Glomerular visceral epithelial cell (primary cell): ENCODE measurements around the gene AFF3.
A peak's percentile ranks its signal among the peaks of the same experiment; 100 is the strongest.
"Not testable (repeated sequence)": the region's sequence is repeated elsewhere in the genome, so short reads cannot be mapped to it uniquely, and the experiment has no call there.

Experiments used
- DNase-seq: peaks from one replicate; pipeline ENCODE4 v3.0.0-alpha.2; 2016; ENCODE audit errors: extremely low spot score

The AFF3 gene

DNA sequence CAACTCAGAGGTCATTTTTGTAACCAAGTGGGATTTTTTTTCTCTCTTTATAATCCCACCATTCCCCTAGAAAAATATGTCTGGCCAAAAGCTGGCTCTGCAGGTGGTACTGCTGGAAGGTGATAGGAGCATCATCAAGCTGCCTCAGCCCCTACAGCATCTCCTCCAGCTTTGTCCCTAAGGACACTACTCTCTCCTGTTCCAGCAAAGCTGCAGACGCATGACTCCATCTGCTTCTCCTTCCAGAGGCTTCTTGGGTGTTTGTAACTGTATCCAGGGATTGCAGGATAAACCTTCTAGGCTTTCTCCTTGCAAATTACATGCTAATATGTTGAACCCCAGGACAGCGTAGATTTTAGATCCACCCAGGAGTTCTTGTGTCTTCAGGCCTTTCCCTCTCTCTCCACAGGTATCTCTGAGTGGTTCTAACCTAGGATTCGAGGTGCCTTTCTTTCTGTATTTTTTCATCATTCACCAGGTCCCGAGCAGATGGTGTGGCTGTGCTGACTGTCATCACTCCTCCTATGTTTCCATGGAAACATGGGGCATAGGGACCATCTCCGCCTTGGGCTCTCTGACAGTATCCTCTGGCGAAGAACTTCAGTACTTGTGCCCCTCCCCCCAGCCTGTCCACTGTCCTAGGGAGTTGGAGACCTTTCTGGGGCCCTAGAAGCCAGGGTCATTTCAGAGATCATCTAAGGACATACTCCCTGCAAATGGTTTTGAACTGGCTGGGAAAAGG lies 34.3 kb downstream of the AFF3 start:
- no peak for DNase-seq

DNA sequence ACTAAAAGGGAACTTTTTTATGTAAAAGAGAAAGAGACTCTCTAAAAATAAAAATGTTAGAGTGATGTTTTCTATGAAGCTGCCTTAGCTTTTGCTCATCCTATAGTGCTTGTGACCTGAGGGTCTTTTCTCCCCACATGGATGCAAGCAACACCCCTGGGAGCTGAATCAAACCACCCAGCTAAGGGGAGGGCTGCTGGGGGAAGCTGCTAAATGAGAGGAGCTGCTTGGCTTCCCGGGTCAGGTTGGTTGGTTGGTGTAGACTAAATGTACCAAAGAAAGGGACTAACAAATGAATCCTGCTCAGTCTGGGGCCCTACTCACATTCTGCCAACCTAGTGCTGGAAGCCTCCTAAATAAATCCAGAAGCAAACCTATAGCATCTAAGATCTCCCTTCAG lies 35.0 kb downstream of the AFF3 start:
- no peak for DNase-seq

DNA sequence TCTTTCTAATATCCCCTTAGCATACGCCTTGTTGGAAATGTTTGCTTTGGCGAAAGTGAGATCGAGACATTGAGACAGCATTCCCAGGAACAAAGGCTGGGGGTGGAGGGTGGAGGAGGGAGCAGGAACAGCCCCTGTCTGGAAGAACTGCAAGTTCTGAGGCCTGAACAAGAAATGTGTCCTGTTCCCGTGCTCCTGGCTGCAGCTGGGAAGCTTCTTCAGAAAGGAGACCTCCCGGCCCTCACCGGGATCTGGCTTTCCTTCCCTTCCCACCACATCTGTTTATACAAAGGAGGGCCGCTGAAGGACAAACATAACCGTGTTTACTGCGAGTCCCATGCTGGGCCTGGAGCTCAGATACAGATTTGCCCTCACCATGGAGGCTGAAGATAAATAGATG lies 35.9 kb downstream of the AFF3 start:
- no peak for DNase-seq

DNA sequence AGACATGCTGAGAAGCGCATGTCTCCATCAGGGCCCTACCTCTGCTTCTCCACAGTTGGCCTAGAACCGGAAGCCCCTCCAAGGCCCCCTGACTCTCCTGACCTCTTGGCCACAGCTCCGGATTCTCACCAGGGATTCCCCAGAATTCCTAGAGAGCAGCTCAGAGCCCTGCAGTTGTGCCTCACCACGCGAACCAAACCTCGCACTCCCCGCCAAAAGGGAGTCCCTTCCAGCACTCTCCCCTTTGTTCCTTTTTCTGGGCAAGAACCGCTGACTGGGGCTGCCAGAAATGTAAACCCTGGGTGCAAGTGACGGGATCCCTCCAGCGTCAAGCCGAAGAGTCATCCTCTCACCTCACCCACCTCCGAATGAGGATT lies 36.7 kb downstream of the AFF3 start:
- no peak for DNase-seq

DNA sequence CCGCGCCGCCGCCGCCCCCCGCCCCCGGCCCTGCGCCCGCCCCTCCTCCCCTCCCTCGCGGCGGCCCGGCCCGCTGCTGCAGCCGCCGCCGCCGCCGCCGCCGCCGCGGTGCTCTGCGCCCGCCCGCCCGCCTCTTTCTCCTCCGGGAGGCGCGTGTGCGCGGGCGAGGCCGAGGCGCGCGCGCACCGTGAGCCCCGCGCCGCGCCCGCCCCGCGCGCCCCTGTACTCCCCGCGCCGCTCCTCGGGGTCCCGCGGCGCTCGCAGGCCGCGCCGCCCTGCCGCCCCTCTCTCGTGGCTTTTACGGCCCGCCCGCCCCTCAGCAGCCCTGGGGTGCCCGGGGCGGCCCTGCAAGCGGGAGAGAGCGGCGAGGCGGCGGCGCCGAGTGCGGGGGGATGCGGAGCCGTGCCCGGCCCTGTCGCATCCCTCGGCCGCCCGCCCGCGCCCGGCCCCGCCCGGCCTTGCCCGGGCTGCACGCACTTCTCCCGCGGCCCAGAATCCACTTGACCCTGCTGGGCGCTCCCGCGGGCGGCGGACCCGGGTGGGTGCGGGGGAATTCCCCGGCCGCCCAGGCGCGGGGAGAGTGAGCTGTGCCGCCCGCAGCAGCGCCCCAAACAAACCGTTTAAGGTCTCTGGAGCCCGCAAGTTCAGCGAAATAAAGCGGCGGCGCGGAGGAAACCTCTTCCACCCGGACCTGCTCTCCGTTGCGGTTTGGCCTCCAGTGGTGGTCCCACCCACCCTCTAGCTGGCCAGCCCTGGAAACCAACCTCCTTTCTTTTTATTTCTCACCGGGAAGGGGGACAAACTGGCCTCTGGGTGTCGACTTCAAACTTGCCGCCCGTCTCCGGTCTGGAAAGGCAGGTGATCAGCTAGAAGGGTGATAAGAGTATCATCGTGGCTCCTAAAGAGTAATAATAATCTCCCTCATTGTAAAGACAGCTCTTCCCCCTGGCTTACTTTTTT lies 37.4 kb downstream of the AFF3 start:
- peak; percentile 40 for DNase-seq

DNA sequence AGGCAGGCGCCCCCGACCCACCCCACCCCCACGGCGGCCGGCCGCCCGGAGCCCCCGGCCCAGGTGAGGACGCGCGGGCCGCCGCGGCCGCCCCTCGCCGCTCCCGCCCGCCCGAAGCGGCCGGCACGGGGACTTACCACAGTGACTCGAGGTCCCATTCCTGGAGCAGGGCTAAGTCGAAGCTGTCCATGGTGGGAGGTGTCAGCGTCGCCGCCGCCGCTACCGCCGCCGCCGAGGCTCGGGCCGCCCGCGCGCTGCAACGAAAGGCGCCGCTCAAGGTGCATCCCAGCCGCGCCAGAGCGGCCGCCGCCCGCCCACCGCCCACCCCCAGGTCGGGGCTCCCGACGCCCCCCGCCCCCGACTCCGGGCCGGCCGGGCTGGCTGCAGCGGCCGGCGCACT lies 38.1 kb downstream of the AFF3 start:
- not testable (repeated sequence) for DNase-seq

DNA sequence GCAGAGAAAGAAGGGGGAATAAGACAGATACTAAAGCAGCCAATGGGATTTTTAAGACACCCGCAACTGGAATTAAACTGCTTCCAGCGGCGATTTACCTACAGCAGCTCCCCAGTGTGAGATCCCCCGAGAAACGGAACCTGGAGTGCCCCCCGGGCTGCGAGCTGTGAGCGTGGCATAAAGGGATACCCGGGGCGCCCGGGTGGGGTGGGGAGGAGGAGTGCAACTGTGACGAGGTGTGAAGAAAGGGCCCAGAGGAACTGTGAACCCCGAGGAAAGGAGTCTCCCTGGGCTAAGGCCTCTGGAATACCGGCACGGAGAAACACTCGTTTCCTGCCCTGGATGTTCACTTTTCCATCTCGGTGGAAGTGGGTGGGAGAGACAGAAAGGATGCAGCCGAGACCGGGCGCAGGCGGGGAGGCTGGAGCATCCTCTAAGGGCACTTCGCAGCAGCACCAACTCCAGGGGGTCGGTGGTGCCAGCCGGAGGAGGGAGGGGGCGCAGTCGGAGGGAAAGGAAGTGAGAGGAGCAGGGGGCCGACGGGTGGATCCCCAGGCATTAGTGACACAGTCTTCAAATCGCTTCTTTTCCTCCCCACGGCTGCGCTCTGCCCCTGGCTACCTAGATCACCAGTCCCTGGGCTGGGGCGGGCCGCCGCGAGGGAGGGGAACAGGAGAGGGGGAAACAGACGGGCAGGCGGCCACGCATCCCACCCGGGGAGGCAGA lies 38.7 kb downstream of the AFF3 start:
- not testable (repeated sequence) for DNase-seq

DNA sequence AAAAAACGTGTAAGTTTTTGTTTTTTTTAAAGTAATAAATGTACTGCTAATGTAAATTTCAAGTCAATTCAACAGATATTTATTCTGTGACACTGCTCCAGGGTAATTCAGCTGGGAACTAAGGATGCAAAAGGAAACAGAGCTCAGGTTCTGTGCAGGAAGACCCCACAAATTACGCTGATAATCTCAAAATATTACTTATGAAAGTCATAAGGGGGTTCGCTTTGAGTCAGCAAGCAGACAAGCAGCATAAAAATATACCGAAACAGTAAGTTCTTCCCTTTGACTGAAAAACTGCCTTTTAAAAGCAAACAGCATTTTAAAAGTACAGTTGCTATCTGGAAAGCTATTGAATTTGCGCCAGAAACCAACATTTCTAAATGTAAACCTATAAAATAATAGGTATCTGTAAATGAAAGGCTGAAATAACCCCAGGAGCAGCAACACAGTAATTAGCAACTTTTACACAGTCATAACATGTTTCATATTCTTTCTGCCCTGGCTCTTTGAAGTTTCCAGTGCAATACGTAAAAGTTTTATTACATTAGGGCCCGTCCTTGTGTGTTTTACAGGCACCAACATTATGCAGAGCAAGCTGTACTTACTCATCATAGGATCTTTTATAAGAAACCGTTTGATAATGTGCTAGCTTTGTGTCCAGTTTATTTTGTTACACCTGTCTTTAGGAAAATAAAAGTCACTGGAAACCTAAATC lies 39.8 kb downstream of the AFF3 start:
- DNase-seq = not testable (repeated sequence)

DNA sequence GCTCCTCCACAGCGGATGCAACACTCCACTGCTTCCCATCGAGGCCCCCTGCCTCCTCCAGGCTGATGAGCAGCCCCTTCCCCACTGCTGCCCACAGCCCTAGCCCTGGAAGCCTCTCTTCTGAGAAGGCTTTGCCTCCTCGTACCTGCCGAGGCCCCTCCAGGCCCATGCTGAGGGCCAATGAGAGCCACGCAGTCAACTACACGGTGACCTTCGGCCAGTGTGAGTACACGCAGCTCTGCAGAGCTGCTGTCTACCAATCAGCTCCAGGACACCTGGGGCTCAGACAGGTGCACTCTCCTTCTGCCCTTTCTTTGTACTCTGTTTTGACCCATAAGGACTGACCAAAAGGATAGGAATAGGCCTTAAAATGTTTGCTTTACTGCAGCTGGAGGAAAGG lies 43.5 kb downstream of the AFF3 start:
- not testable (repeated sequence) for DNase-seq

DNA sequence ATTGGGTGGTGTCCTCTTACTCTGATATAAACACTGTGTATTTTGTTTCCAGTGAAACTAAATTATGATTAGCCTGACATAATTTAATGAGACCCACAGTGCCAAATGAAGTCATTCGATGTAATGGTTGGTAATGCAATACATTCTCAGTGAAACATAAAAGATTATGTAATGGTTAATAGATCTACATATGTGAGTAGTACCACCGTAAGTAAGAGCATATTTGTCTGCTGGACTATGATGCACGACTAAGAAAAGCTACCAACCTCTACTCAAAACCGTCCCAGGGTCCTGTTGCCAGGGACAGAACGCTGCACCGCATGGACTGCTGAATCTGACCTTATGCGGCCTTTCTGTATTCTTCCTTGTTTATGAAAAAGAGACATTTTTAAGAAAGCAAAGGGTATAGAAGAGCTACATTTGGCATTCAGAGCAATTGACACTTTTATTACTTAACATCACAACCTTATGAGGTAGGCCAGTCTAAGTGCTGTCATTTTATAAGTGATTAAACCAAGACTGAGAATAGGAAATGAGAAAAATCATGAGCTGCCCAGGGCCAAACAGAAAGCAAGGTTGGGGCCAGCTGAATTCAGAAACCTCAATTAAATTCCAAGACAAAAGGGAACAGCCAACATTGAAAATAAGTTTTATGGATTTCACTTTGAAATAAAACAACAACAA lies 44.6 kb downstream of the AFF3 start:
- not testable (repeated sequence) for DNase-seq

DNA sequence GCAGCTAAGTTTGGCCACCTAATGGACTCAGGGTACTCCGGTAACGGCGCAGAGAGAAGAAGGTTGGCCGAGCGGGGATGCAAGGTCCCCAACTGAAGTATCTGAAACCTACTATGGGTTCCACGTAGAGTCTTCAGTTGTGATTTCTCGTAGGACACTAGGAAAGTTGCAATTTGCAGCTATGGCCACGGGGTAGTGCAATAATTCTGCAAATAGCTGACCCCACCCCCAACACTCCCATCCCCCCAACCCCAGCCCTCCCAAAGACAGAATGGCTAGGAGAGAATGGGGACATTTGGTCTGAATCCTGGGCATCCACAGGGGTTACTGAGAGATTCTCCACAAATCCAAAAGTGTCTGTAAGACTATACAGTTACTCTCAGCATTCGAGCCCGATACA lies 46.5 kb downstream of the AFF3 start:
- DNase-seq = not testable (repeated sequence)

DNA sequence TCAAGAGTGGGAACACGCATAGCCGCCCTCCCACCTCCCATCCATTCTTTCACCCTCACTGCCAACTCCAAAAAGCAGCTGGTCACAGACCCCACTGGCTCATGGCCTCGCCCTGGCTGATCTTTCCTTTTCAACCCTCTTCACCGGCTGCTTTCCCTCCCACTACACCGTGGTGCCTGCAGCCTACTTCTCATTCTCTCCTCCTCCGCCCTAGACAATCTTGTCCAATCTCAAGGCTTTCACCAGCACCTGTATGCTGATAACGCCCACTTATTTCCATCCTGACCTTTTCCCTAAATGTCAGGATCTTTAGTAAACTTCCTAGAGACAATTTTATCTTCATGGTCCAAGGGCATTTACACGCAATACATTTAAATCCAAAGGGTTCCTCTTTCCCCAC lies 50.6 kb downstream of the AFF3 start:
- DNase-seq = not testable (repeated sequence)

DNA sequence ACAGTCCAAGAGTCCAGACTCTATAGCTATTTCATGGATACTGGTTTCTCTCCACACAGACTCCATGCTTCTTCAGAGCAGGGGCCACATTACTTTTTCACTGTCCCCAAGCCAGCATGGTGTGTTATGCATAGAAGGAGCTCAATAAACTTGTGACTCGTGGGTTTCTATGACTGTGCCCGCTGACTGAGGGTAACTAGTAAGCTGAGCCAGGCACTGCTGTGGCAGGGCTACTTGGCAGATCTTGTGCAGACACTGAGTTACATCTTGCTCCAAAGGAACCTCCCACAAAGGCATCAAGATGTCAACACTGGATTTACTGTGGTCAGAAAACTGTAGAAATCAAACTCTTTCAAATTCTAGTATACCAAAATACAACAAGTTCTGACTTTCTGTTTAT lies 56.6 kb downstream of the AFF3 start:
- DNase-seq = not testable (repeated sequence)

DNA sequence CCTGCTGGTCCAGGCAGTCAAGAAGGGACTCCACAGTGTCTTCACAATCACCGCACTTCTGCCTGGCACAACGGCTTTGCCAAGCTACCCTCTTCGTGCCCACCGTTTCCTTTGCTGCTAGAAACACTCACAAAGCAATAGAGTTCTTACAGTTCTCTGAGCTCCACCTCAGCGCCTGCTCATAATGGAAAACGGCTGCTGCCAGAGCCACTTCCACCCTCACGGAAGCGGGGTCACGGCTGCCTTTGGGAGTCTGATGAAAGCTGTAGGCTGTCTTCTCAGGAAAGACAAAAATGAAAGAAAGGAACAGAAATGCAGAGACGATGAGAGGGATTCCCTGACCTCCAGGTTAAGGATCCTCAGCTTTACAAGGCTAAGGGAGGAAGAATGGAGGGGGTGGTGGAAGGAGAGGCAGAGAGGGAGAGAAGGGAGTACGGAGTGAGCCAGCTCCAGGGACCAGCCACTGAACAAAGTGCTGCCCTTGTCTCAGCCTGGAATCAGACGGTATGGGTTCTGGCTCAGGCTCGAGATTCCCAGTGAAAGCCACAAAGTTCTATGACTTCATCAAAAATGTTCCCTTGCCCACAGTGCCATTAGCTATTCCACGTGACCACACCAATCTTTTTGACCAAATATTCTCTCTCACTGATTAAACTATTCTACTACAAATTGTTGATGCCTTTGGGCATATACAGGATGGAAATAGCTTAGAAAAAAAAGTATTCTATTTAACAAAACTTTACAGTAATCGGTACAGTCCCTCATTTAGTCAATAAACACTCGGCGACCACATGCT lies 58.8 kb downstream of the AFF3 start:
- not testable (repeated sequence) for DNase-seq

DNA sequence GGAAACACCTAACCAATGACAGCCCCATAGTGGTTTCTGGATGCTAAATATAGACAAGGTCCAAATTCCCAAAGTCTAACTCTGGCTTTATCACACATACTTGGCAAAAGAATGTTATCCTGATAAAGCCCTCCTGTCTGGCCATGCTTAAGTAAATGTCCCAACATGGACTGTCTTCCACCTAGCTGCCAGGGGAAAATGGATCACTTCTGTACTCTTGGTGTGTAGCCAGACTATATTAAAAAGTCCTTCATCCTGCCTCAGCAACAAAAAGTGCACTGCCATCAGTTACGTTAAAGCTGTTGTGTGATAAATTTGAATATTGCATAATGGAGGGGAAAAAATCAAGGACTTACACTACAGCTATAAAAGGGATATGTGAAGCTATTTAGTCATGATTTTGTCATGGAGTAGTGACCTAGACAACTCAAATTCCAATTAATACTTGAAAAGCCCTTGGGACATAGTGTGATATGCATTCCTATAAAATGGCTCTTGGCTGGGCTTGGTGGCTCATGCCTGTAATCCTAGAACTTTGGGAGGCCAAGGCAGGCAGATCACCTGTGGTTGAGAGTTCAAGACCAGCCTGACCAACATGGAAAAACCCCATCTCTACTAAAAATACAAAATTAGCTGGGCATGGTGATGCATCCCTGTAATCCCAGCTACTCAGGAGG lies 60.0 kb downstream of the AFF3 start:
- DNase-seq = not testable (repeated sequence)

DNA sequence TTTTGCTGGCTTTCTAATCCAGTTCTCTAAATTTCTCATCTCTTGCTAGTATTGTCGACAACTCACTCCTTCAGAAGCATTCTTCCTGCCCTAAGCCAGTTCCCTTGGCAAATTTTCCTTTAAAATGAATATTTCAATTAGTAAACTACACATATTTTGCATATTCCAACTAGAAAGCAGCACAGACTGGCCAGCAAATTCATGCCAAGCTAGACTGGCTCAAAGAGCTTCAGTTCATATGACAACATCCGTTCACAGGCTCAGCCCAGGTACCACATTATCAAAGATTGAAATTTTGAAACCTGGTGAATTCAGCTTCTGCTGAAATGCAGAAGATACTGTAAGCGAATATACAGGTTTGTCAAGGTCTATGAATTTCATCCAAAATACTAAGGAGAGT lies 64.5 kb downstream of the AFF3 start:
- no peak for DNase-seq

DNA sequence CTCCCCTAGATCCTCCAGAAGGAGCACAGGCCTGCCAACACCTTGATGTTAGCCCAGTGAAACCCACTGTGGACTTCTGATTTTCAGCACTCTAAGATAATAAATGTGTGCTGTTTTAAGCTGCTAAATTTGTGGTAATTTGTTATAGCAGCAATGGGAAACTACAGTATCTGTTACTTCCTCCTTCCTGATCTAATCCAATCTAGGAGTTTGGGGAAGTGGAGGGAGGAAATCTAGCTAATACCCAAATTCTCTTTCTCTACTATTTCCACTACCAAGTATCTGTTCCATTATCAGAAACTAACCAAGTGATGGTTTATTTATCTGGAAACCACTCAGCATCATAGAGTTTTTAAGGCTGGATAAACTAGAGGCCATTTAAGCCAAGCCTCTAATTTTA lies 64.9 kb downstream of the AFF3 start:
- DNase-seq = no peak

DNA sequence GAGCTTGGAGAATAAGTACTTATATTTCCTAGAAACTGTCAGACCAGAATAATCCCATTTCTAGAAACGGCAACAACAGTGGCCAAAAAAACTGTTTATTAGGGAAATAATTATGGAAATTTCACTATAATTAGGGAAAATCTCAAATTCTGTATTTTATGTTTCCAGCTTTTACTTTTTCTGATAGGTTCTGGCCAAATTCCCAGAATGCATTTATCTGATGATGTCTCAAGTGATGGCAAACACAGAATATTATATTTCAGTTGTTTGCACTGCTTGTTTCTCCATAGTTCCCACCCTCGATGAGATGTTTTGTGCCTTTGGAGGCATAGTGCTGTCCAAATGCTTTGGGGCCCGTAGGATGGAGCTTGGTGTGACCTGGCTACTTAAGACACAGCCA lies 66.9 kb downstream of the AFF3 start:
- DNase-seq = no peak

DNA sequence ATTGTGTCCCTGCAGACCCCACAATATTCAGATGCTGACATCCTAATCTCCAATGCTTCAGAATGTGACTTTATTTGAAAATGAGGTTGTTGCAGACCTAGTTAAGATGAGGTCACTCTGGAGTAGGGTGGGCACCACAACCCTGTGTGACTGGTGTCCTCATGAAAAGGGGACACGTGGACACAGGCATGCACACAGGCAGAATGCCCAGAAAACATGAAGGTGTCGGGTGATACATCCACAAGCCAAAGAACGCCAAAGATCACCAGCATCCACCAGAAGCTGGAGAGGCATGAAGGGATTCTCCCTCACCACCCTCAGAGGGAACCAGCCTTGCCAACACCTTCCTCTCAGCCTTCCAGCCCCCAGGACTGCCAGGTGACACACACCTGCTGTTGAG lies 69.3 kb downstream of the AFF3 start:
- no peak for DNase-seq

DNA sequence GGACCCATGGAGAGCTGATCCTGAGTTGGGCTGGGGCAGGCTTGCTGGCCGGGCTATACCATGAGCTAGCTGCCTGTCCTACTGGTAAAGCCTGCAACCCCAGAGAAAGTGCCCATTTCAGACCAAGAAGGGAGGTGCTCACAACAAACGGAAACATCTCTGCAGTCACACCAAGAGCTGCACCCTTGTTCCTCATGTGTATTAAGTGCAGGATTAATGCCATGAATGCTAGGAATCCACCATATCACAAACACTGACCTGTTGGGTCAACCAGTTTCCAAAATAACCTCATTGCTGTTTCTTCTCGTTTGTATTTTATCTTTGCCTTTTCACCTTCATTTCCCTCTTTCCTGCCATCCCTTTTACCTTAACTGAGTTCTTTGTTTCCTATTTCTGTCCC lies 69.9 kb downstream of the AFF3 start:
- DNase-seq = no peak
